Stomach (tissue), 4 donors: Measurements from ENCODE around the gene SLC16A6.

Experiments
- CTCF ChIP-seq, 7 experiments: fragments of 450-650 bp in 4 of 7; fragments of 200-600 bp in 3 of 7; sonication (generic) in 3 of 7; IDR thresholded peaks; one replicate each; pipeline ENCODE4 v1.5.1; 2016 to 2019; ENCODE audit warnings: antibody characterized with exemption in 7 of 7, control low read depth in 2 of 7, mild to moderate bottlenecking in 1 of 7
- POLR2A ChIP-seq, 4 donors: fragments of 450-650 bp; IDR thresholded peaks; one replicate each; pipeline ENCODE4 v1.6.1; 2016; ENCODE audit warnings: antibody characterized with exemption in 4 of 4, control low read depth in 2 of 4, mild to moderate bottlenecking in 1 of 4, moderate library complexity in 1 of 4
- POLR2AphosphoS5 ChIP-seq, 3 donors: sonication (generic); formaldehyde crosslinking; IDR thresholded peaks; one replicate each; pipeline ENCODE4 v1.6.1; 2016; ENCODE audit warnings: antibody characterized with exemption in 3 of 3

GRCh38 chr17:68304706-68305105 is 13.8 kb upstream of the SLC16A6 start:
- TF ChIP-seq POLR2A (IDR thresholded peaks at IDR 0.05) (no peak), CTCF (IDR thresholded peaks at IDR 0.05) (no peak), POLR2AphosphoS5 (IDR thresholded peaks at IDR 0.05) (no peak)
